NCI-H128 (cell line): ENCODE data around the gene GPC6.
"Not testable (repeated sequence)": the region's sequence is repeated elsewhere in the genome, so short reads cannot be mapped to it uniquely, and the experiment has no call there.

Experiments
- DNase-seq: peaks from one replicate; lab custom pipeline; 2025; ENCODE audit not compliant: unreplicated experiment; lab: John Stamatoyannopoulos, UW

Gene GPC6

DNA sequence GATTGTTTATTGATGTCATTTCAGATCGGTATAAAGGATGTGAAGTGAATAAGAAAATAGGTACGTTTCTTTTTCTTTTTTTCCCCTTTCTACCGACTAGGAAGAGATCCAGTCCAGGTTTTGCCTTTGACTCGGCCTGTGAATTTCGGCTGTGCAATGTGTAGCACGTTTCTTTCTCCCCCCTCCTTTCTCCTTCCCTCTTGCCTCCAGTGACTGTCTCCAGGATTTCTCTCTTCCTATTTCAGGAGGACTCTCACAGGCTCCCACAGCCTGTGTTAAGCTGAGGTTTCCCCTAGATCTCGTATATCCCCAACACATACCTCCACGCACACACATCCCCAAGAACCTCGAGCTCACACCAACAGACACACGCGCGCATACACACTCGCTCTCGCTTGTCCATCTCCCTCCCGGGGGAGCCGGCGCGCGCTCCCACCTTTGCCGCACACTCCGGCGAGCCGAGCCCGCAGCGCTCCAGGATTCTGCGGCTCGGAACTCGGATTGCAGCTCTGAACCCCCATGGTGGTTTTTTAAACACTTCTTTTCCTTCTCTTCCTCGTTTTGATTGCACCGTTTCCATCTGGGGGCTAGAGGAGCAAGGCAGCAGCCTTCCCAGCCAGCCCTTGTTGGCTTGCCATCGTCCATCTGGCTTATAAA, at the start of gene GPC6:
Gene GPC6 (plus strand): TSS at position 185 of the 657 bp plus-strand sequence.
- DNase-seq = peak; percentile 58

GRCh38 chr13:93180356-93180969, 46.1 kb upstream of the GPC6 start:
- DNase-seq = no peak

GRCh38 chr13:93182406-93182805, 44.2 kb upstream of the GPC6 start:
- no peak for DNase-seq

GRCh38 chr13:93183302-93183701, 43.3 kb upstream of the GPC6 start:
- DNase-seq = no peak

GRCh38 chr13:93190006-93190405, 36.6 kb upstream of the GPC6 start:
- DNase-seq = no peak

DNA sequence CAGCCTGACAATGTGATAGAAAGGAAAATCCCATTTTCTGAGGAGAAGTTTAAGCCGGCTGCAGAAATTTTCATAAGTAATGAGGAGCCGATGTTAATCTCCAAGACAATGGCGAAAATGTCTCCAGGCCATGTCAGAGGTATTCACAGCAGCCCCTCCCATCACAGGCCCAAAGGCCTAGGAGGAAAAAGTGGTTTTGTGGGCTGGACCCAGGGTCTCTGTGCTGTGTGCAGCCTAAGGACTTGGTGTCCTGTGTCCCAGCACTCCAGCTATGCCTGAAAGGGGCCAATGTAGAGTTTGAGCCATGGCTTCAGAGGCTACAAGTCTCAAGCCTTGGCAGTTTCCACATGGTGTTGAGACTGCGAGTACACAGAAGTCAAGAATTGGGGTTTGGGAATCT, 32.9 kb upstream of the GPC6 start:
- no peak for DNase-seq

DNA sequence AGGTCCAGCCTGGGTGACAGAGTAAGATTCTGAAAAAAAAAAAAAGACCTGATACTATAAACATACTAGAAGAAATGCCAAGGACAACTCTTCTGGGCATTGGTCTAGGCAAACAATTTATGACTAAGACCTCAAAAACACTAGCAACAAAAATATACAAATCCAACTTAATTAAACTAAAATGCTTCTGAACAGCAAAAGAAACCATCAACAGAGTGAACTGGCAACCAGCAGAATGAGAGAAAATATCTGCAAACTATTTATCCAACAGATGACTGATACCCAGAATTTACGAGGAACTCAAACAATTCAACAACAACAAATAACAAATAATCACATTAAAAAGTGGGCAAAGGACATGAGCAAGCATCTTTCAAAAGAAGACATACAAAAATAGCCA, 26.8 kb upstream of the GPC6 start:
- no peak for DNase-seq

DNA sequence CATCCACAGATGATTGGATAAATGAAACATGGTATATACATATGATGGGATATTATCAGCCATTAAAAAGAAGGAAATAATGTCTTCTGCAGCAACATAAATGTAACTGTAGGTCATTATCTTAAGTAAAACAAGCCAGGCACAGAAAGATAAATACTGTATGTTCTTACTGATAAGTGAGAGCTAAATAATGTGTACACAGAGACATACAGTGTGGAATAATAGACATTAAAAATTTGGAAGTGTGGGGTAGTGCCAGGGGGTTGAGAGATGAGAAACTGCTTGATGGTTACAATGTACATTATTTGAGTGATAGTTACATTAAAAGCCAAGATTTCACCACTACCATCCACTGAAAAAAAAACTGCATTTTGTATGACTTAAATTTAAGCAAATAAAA, 26.0 kb upstream of the GPC6 start:
- DNase-seq = no peak

- no peak for DNase-seq
Observed at GRCh38 chr13:93201992-93202558, 24.5 kb upstream of the GPC6 start.

- not testable (repeated sequence) for DNase-seq
Observed at GRCh38 chr13:93206778-93207392, 19.7 kb upstream of the GPC6 start.

DNA sequence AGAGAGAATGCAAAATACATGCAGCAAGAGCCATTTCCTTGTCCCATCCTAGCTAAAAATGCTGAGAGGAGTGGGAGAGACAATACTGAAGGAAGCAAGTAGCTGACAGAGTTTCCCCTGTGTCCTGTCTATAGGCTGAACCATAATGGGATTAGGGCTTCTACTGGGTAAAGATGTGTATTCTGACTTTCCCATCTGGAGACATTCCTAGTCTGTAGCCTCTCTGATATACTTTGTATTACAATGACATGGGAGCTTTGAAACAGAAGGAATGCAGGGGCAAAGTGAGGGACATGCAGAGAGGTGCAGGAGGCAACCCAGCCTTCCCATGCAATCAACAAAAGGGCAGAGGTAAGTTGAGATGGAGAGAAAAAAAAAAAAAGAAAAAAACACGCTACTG, 10.5 kb upstream of the GPC6 start:
- no peak for DNase-seq

GRCh38 chr13:93217721-93218261, 8.8 kb upstream of the GPC6 start:
- no peak for DNase-seq

- no peak for DNase-seq
Observed at GRCh38 chr13:93218583-93218982, 8.0 kb upstream of the GPC6 start.

- DNase-seq = no peak
Observed at GRCh38 chr13:93220073-93220472, 6.5 kb upstream of the GPC6 start.

DNA sequence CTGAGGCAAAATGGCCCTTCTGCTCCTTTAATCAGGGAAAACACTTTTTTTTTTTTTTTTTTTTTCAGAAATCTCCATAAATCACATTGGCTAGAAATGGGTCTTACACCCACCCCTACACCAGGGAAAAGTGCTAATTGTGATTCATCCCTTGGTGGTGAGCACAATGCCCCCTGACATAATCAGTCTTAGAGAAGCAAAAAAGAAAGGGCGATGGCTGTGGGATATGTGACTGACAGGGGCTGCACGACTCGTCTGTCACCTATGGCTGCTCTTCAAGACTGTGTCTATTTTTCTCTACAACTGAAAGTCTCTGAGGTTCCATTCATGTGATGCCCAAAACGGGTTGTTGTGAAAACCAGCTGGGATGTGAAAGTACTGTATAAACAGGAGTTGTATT, 3.6 kb upstream of the GPC6 start:
- DNase-seq = no peak

DNA sequence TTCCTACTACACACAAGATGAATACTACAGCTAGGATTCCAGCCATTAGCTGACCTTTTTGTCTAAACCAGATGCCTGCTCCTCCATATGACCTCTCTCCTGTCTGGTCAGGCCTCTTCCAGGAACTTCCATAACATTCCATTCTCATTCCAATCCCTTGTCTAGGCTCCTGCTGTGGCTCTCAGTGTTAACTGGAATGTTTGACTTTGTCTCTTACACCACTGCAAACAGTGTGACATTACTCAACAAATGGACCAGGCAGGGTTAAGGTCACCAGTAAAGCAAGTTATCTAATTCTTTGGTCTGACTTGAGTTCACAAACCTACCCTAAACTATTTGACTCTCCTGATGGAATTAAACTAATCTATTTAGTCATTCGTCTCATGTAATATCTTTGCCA, 2.1 kb upstream of the GPC6 start:
- DNase-seq = no peak

DNA sequence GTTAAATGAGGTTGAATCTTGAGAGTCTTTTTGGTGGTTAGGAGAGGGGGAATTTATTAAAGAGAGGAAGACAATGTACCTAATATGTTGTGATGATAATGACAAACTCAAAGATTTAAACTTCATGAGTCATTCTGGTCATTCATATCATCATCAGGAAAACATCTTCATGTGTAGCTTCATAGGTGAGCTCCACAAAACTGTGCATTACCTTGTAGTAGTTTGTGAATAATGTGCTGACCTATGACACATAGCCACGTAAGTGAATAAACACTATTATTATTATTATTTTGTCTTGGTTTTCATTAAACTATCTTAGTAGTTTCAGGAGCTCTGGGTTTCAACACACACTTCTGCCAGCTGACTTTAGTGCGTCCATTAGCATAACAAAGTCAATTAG, 997 bp upstream of the GPC6 start:
- DNase-seq = no peak

GRCh38 chr13:93226065-93226622, 463 bp upstream of the GPC6 start:
- DNase-seq = no peak

DNA sequence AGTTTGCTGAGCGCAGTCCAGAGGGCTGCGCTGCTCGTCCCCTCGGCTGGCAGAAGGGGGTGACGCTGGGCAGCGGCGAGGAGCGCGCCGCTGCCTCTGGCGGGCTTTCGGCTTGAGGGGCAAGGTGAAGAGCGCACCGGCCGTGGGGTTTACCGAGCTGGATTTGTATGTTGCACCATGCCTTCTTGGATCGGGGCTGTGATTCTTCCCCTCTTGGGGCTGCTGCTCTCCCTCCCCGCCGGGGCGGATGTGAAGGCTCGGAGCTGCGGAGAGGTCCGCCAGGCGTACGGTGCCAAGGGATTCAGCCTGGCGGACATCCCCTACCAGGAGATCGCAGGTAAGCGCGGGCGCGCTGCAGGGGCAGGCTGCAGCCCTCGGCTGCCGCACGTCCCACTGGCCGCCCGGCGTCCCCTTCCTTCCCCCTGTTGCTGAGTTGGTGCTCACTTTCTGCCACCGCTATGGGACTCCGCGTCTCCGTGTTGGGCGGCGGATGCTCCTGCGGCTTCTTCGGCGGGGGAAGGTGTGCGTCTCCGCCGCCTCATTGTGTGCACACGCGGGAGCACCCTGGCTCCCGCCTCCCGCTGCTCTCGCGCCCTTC, 772 bp downstream of the GPC6 start:
- DNase-seq = peak; percentile 59

DNA sequence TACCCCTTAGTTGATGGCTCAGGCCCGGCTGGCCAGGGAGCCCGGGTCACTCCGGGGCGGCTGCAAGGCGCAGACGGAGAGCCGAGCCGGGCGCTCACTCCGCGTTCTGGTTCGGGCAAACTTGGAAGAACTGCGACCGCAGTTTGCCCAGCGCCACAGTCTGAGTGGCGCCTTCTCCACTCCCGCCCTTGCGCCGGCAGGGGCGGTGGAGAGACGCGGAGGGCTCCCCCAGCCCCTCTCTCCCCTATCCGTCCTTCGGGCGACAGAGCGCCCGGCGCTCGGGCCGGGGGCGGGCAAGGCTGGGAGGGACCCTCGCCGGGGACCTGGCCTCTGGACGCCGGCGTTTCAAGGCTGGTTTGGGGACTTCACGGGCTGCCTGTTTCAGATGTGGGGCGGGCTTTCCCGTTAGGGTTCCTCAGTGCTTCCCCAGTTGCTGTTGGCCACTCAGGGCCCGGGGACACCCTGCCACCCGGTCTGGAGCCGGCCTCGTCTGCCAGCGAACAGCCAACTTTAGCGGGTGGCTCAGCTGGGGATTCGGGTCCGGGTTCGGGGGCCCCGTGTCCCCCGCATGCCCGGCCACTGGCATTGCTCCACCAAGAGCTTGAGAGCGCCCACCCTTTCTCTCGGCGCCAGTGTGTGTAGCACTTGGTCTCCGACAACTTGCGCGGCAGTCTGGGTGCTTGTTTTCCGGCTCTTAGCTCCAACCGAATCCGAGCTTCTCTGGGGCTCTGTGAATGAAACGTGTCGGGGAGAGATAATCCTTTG, 1.5 kb downstream of the GPC6 start:
- DNase-seq = peak; percentile 66

- no peak for DNase-seq
Observed at GRCh38 chr13:93228643-93228937, 2.0 kb downstream of the GPC6 start.
